CD14-positive monocyte (primary cell): ENCODE data around the gene CCL26. TPM values are rescaled to one million over a fixed set of nuclear protein-coding genes. Genes with fewer than 3 reads are reported as not detected.
"Not testable (repeated sequence)": the region's sequence is repeated elsewhere in the genome, so short reads cannot be mapped to it uniquely, and the experiment has no call there.

ENCODE experiments used
- DNase-seq, 3 donors: peaks; one replicate each; pipeline ENCODE4 v3.0.0-alpha.2; 2011 to 2022
- H2AFZ ChIP-seq: 2 replicates; pipeline ENCODE4 v1.6.0; 2012; ENCODE audit warnings: mild to moderate bottlenecking, low read depth, low read length, inconsistent platforms; ENCODE audit not compliant: insufficient read depth, poor library complexity, severe bottlenecking
- H3K27ac ChIP-seq, 2 donors: 1 replicate in 1 of 2; 2 replicates in 1 of 2; pipeline ENCODE4 v1.5.1; 2012 to 2013; ENCODE audit warnings: low read length in 2 of 2, control low read depth in 1 of 2, inconsistent platforms in 1 of 2, low read depth in 1 of 2, mild to moderate bottlenecking in 1 of 2
- H3K27me3 ChIP-seq, 2 donors: one replicate each; pipeline versions ENCODE4 v1.6.0 to v1.6.1; 2011 to 2013; ENCODE audit warnings: low read length in 2 of 2; ENCODE audit not compliant: control insufficient read depth in 2 of 2, insufficient read depth in 2 of 2
- H3K36me3 ChIP-seq, 2 donors: replicated peaks in 1 of 2; 1 replicate in 1 of 2; 2 replicates in 1 of 2; pipeline versions ENCODE4 v1.5.1 to v1.6.1; 2012 to 2013; ENCODE audit warnings: low read length in 2 of 2, control low read depth in 1 of 2, inconsistent platforms in 1 of 2, mild to moderate bottlenecking in 1 of 2; ENCODE audit not compliant: insufficient read depth in 2 of 2, control insufficient read depth in 1 of 2
- H3K4me1 ChIP-seq, 2 donors: 1 replicate in 1 of 2; 2 replicates in 1 of 2; pipeline versions ENCODE4 v1.5.1 to v1.6.1; 2012 to 2013; ENCODE audit warnings: low read length in 2 of 2, control low read depth in 1 of 2, inconsistent platforms in 1 of 2, mild to moderate bottlenecking in 1 of 2, moderate library complexity in 1 of 2; ENCODE audit not compliant: insufficient read depth in 2 of 2, control insufficient read depth in 1 of 2
- H3K4me2 ChIP-seq: replicated peaks from 2 replicates; pipeline ENCODE3; 2012; ENCODE audit warnings: low read length, moderate library complexity, mild to moderate bottlenecking; ENCODE audit not compliant: poor library complexity, severe bottlenecking; ENCODE audit errors: extremely low read depth
- H3K4me3 ChIP-seq, 3 experiments: fragments of 200-600 bp in 1 of 3; sonication (generic) in 1 of 3; replicated peaks in 1 of 3; 1 replicate in 2 of 3; 2 replicates in 1 of 3; pipeline ENCODE4 v1.5.1; 2011 to 2013; ENCODE audit warnings: low read length in 3 of 3, mild to moderate bottlenecking in 3 of 3, control low read depth in 2 of 3, low read depth in 2 of 3, inconsistent platforms in 1 of 3, moderate library complexity in 1 of 3
- H3K79me2 ChIP-seq: 2 replicates; pipeline ENCODE4 v1.6.0; 2012; ENCODE audit warnings: mild to moderate bottlenecking, control low read depth, inconsistent platforms, low read length, moderate library complexity; ENCODE audit not compliant: insufficient read depth
- H3K9ac ChIP-seq: 2 replicates; pipeline ENCODE4 v1.6.0; 2017; ENCODE audit warnings: low read length, mild to moderate bottlenecking; ENCODE audit not compliant: insufficient read depth, poor library complexity, severe bottlenecking
- H3K9me3 ChIP-seq, 2 donors: replicated peaks in 1 of 2; 1 replicate in 1 of 2; 2 replicates in 1 of 2; pipeline versions ENCODE4 v1.5.1 to v1.6.1; 2012 to 2013; ENCODE audit warnings: low read length in 2 of 2, control low read depth in 1 of 2; ENCODE audit not compliant: control insufficient read depth in 1 of 2, insufficient read depth in 1 of 2
- H4K20me1 ChIP-seq: 2 replicates; pipeline ENCODE4 v1.6.0; 2012; ENCODE audit warnings: mild to moderate bottlenecking, low read length, control low read depth, moderate library complexity; ENCODE audit not compliant: insufficient read depth
- H3K27ac Mint-ChIP-seq, 7 donors: one replicate each; pipeline ENCODE4 v1.8.0; 2020; ENCODE audit warnings: mild to moderate bottlenecking in 7 of 7, mixed read lengths in 7 of 7, moderate library complexity in 6 of 7, inconsistent platforms in 2 of 7
- H3K27me3 Mint-ChIP-seq, 3 donors: one replicate each; pipeline ENCODE4 v1.8.0; 2021 to 2022; ENCODE audit warnings: low read depth in 3 of 3, mild to moderate bottlenecking in 3 of 3, mixed read lengths in 3 of 3, moderate library complexity in 3 of 3, inconsistent platforms in 1 of 3
- H3K36me3 Mint-ChIP-seq, 2 donors: one replicate each; pipeline ENCODE4 v1.8.0; 2020; ENCODE audit warnings: mixed read lengths in 2 of 2, inconsistent platforms in 1 of 2, mild to moderate bottlenecking in 1 of 2
- H3K4me1 Mint-ChIP-seq: one replicate; pipeline ENCODE4 v1.8.0; 2020; ENCODE audit warnings: mild to moderate bottlenecking, mixed read lengths
- H3K4me3 Mint-ChIP-seq, 2 donors: one replicate each; pipeline ENCODE4 v1.8.0; 2020; ENCODE audit warnings: mild to moderate bottlenecking in 2 of 2, mixed read lengths in 2 of 2, moderate library complexity in 1 of 2
- H3K9me3 Mint-ChIP-seq, 7 donors: one replicate each; pipeline ENCODE4 v1.8.0; 2020 to 2022; ENCODE audit warnings: mixed read lengths in 7 of 7, mild to moderate bottlenecking in 6 of 7, moderate library complexity in 6 of 7, inconsistent platforms in 2 of 7
- CTCF ChIP-seq: fragments of 200-600 bp; IDR thresholded peaks from one replicate; pipeline ENCODE4 v1.8.0; 2022; ENCODE audit warnings: antibody characterized with exemption, mild to moderate bottlenecking
- WGBS: methylation state at CpG from one replicate; pipeline ENCODE4 v1.1.5; 2013; ENCODE audit warnings: missing lambda C conversion rate; ENCODE audit not compliant: insufficient coverage; 5-methylcytosine and 5-hydroxymethylcytosine counted together
- intact Hi-C, 2 donors: fragments of 100-400 bp; cut with micrococcal nuclease; formaldehyde crosslinking; loops; one replicate each; pipeline versions ENCODE4 v1.15.0 to v1.15.1; 2023
- polyA plus RNA-seq, 3 donors: library from polyadenylated mRNA; depleted of rRNA in 1 of 3; unstranded in 2 of 3; stranded (reverse) in 1 of 3; fragments of 300-500 nt in 2 of 3; fragments of >200 nt in 1 of 3; fragmentation: Illumina TruSeq in 2 of 3; gene quantifications; 1 replicate in 2 of 3; 2 replicates in 1 of 3; pipeline ENCODE4 v1.2.3, GENCODE V29; 2012 to 2021

CCL26 gene
- polyA plus RNA-seq, 3 donors = not detected

GRCh38 chr7:75771224-75771623, 787 bp downstream of the CCL26 start:
- Histone ChIP-seq H3K9ac (no peak overlapping the region), H2AFZ (no peak overlapping the region), H3K9me3 (no peaks in the 10 kb centered on the region), H3K36me3 (no peaks in the 10 kb centered on the region), H3K4me1 (peaks cover 6 to 11% of the 10 kb centered on the region in 2 donors), H3K79me2 (no peaks in the 10 kb centered on the region), H3K4me2 (no peak overlapping the region), H3K27me3 (no peaks in the 10 kb centered on the region), H3K27ac (no peak overlapping the region), H4K20me1 (no peaks in the 10 kb centered on the region), H3K4me3 (no peak overlapping the region)
- Mint-ChIP-seq H3K9me3 (peaks cover 0 to 5% (median under 1%) of the 10 kb centered on the region in 7 donors), H3K27me3 (peaks cover 1 to 6% (median 3%) of the 10 kb centered on the region in 3 donors), H3K4me1 (peaks cover 14% of the 10 kb centered on the region), H3K36me3 (no peaks in the 10 kb centered on the region), H3K27ac (no peak overlapping the region), H3K4me3 (no peak overlapping the region)
- no peak for DNase-seq
- intact Hi-C loops = loop anchor here (10.0 kb wide), 1 partner anchor 254 kb away; no protein-coding TSS in a partner anchor
- TF ChIP-seq CTCF = no peak
- whole genome bisulfite sequencing = 67% methylated on average over 1 of the region's 1 CpG

- intact Hi-C loops = no loop called here
- Histone ChIP-seq H2AFZ (peak overlapping the region; percentile 18), H3K9ac (no peak overlapping the region), H4K20me1 (no peaks in the 10 kb centered on the region), H3K79me2 (no peaks in the 10 kb centered on the region), H3K36me3 (no peaks in the 10 kb centered on the region), H3K27me3 (no peaks in the 10 kb centered on the region), H3K4me2 (no peak overlapping the region), H3K9me3 (no peaks in the 10 kb centered on the region), H3K4me1 (peaks cover 8 to 16% of the 10 kb centered on the region in 2 donors), H3K27ac (no peak overlapping the region), H3K4me3 (no peak overlapping the region)
- 0% methylated on average over 1 of the region's 2 CpGs for WGBS
- peaks cover 0 to 3% (median 0%) of the 10 kb centered on the region in 7 donors for H3K9me3 Mint-ChIP-seq
- no peak overlapping the region for H3K4me3 Mint-ChIP-seq
- H3K27me3 Mint-ChIP-seq = peaks cover 0 to 5% (median 2%) of the 10 kb centered on the region in 3 donors
- TF ChIP-seq CTCF = peak; percentile 78
- H3K27ac Mint-ChIP-seq = peak overlapping the region in 5 of 7 donors; percentile 7 to 72 (median 61)
- DNase-seq = peak; percentile 29 to 71 (median 52)
- H3K4me1 Mint-ChIP-seq = peaks cover 9% of the 10 kb centered on the region
- no peaks in the 10 kb centered on the region for H3K36me3 Mint-ChIP-seq
These were observed 9.6 kb downstream of the CCL26 start for GRCh38 chr7:75762350-75762917.

- H3K79me2 ChIP-seq, H3K9me3 Mint-ChIP-seq, H4K20me1 ChIP-seq, H3K27me3 Mint-ChIP-seq, H3K9me3 ChIP-seq, H2AFZ ChIP-seq, H3K27ac ChIP-seq, H3K36me3 Mint-ChIP-seq, H3K4me2 ChIP-seq, H3K9ac ChIP-seq, H3K27me3 ChIP-seq, intact Hi-C loops, H3K4me3 Mint-ChIP-seq, H3K4me3 ChIP-seq, H3K36me3 ChIP-seq, H3K4me1 Mint-ChIP-seq: not testable (repeated sequence)
- peak overlapping the region in 5 of 7 donors; percentile 7 to 72 (median 61) for H3K27ac Mint-ChIP-seq
- 96% methylated on average over 3 of the region's 3 CpGs for WGBS
- peaks cover 8 to 16% of the 10 kb centered on the region in 2 donors for H3K4me1 ChIP-seq
- peak; percentile 29 to 35 (median 29) for DNase-seq
These were observed 10.2 kb downstream of the CCL26 start for GRCh38 chr7:75761801-75762200.
